ENCODE measurements around the gene BTG2.

The BTG2 gene

DNA sequence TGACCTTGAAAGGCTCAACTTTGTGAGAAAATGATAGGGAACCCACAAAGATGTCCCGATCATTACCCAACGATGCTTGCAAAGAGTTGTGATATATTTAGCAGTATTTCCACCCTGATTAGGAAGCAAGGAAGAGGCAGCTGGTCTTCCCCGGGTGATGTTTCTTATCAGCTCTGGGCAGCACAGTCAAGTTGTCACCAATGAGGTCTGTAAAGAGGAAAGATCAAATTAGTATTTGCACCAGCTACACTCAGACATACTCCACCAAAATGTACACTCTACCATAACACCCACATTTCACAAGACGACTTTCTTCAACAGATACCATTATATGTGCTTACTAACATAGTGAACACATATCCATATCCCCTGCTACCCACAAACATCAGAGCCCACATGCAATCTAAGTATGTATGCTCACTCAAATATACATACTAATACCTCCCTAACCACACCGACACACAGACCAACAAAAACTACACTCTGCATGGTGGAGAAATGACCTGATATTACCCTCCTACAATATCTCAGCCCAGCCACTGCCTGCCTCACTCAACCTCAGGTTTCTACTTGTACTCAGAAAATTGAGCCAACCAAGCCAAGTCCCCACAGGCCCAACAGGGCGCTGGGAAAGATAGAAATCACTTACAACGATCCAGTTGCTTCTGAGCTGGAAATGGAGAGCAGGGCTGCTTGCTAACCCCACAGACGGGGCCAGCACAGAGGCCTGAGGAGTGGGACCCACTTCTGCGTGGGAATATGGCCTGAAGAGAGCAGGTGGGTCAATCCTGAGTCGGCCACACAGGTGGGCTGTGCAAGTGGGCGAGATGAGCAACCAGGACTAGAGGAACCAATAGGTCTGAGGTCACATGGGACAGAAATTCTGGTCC is 4.6 kb upstream of the BTG2 start:
- no peak for DNase-seq (ENCODE audit: insufficient read length)
- FAIRE-seq = peak; percentile 78
- TF ChIP-seq POLR2A (IDR thresholded peaks at IDR 0.05; ENCODE audit: low read depth, low read length) = peak; percentile 32; the same call in 1 of the 2 replicates
- TF ChIP-seq TAF1 (IDR thresholded peaks at IDR 0.05; ENCODE audit: borderline replicate concordance, low read depth, low read length) = no peak

- no peak for DNase-seq (ENCODE audit: insufficient read length)
- FAIRE-seq = no peak
- TF ChIP-seq POLR2AphosphoS5 (IDR thresholded peaks at IDR 0.05; ENCODE audit: low read depth, low read length) = no peak
- no peak for TF ChIP-seq POLR2A (IDR thresholded peaks at IDR 0.05; ENCODE audit: low read depth, low read length)
- no peak for TF ChIP-seq TAF1 (IDR thresholded peaks at IDR 0.05; ENCODE audit: borderline replicate concordance, low read depth, low read length)
These were observed 4.0 kb upstream of the BTG2 start for GRCh38 chr1:203301331-203301668.

DNA sequence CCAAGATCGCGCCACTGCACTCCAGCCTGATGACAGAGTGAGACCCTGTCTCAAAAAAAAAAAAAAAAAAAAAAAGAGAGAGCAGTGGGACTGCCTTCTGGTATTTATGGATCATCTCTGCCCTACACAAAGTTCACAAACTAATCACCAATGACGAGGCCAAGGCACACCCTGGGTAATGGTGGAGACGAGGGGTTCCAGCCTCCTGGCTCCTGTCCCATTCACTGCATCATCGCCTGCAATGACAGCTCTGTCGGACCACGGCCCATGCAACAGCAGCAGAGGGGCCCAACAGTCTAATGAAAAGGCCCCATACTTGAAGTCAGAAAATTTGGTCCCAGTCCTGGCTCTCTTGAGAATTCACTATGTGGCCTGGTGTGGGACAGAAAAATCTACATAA is 2.9 kb upstream of the BTG2 start:
- TF ChIP-seq POLR2AphosphoS5 (IDR thresholded peaks at IDR 0.05; ENCODE audit: low read depth, low read length) = no peak
- no peak for TF ChIP-seq POLR2A (IDR thresholded peaks at IDR 0.05; ENCODE audit: low read depth, low read length)
- no peak for TF ChIP-seq TAF1 (IDR thresholded peaks at IDR 0.05; ENCODE audit: borderline replicate concordance, low read depth, low read length)
- FAIRE-seq (no peak), DNase-seq (ENCODE audit: insufficient read length) (no peak)

- FAIRE-seq = no peak
- TF ChIP-seq TAF1 (IDR thresholded peaks at IDR 0.05; ENCODE audit: borderline replicate concordance, low read depth, low read length) = no peak
- no peak for DNase-seq (ENCODE audit: insufficient read length)
These were observed 2.4 kb upstream of the BTG2 start for GRCh38 chr1:203302894-203303293.

DNA sequence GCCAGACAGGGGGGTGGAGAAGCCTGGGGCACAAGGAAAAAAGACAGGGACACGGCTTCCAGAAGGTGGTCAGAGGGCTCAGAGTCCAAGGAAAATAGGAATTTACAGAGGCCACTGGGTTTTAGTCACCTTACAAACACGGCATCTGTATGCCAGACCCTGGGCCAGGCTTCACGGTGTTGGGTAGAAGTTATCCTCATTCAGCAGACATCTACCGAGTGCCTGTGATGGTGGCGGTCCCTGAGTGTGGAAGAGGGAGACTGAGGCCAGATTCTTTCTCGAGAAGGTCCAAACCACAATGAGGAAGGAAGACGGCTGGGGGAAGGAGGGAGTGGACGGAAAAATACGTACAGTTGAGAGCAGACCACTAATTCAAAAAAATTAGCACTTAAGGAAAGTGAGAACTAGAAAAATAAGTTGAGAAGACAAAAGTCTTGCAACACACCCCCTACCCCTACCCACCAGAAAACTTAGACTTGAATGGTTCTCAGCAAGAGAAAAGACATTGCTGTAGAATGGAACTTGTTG is 864 bp upstream of the BTG2 start:
- DNase-seq (ENCODE audit: insufficient read length) = no peak
- 0 out of 2 replicates have a peak, but pooled peaks have one; percentile 7 for TF ChIP-seq POLR2AphosphoS5 (IDR thresholded peaks at IDR 0.05; ENCODE audit: low read depth, low read length)
- TF ChIP-seq TAF1 (IDR thresholded peaks at IDR 0.05; ENCODE audit: borderline replicate concordance, low read depth, low read length) = no peak
- FAIRE-seq = no peak

GRCh38 chr1:203305809-203306088 is 430 bp downstream of the BTG2 start:
- no peak for TF ChIP-seq POLR2A (IDR thresholded peaks at IDR 0.05; ENCODE audit: low read depth, low read length)
- TF ChIP-seq POLR2AphosphoS5 (IDR thresholded peaks at IDR 0.05; ENCODE audit: low read depth, low read length) = no peak; the same call in 1 of the 2 replicates
- TF ChIP-seq TAF1 (IDR thresholded peaks at IDR 0.05; ENCODE audit: borderline replicate concordance, low read depth, low read length) = no peak
- FAIRE-seq (no peak), DNase-seq (ENCODE audit: insufficient read length) (no peak)

GRCh38 chr1:203306089-203306964 is 1.0 kb downstream of the BTG2 start:
- no peak for DNase-seq (ENCODE audit: insufficient read length)
- no peak for TF ChIP-seq POLR2A (IDR thresholded peaks at IDR 0.05; ENCODE audit: low read depth, low read length)
- peak; percentile 53; the same call in 1 of the 2 replicates for TF ChIP-seq POLR2AphosphoS5 (IDR thresholded peaks at IDR 0.05; ENCODE audit: low read depth, low read length)
- no peak for FAIRE-seq

DNA sequence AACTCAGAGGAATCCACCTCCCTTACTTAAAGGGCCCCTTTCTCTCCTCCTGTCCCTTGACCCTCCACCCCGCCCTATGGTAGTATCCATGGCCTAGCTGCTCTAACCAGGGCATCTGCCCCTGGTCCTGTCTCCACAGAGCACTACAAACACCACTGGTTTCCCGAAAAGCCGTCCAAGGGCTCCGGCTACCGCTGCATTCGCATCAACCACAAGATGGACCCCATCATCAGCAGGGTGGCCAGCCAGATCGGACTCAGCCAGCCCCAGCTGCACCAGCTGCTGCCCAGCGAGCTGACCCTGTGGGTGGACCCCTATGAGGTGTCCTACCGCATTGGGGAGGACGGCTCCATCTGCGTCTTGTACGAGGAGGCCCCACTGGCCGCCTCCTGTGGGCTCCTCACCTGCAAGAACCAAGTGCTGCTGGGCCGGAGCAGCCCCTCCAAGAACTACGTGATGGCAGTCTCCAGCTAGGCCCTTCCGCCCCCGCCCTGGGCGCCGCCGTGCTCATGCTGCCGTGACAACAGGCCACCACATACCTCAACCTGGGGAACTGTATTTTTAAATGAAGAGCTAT is 1.7 kb downstream of the BTG2 start:
- DNase-seq (ENCODE audit: insufficient read length) = no peak
- TF ChIP-seq POLR2A (IDR thresholded peaks at IDR 0.05; ENCODE audit: low read depth, low read length) = peak; percentile 62; the same call in 1 of the 2 replicates
- no peak for TF ChIP-seq TAF1 (IDR thresholded peaks at IDR 0.05; ENCODE audit: borderline replicate concordance, low read depth, low read length)
- 0 out of 2 replicates have a peak, but pooled peaks have one; percentile 7 for TF ChIP-seq POLR2AphosphoS5 (IDR thresholded peaks at IDR 0.05; ENCODE audit: low read depth, low read length)
- no peak for FAIRE-seq

DNA sequence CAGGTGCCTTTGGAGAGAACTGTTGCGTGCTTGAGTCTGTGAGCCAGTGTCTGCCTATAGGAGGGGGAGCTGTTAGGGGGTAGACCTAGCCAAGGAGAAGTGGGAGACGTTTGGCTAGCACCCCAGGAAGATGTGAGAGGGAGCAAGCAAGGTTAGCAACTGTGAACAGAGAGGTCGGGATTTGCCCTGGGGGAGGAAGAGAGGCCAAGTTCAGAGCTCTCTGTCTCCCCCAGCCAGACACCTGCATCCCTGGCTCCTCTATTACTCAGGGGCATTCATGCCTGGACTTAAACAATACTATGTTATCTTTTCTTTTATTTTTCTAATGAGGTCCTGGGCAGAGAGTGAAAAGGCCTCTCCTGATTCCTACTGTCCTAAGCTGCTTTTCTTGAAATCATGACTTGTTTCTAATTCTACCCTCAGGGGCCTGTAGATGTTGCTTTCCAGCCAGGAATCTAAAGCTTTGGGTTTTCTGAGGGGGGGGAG is 2.4 kb downstream of the BTG2 start:
- TF ChIP-seq TAF1 (IDR thresholded peaks at IDR 0.05; ENCODE audit: borderline replicate concordance, low read depth, low read length) (no peak), POLR2A (IDR thresholded peaks at IDR 0.05; ENCODE audit: low read depth, low read length) (no peak), POLR2AphosphoS5 (IDR thresholded peaks at IDR 0.05; ENCODE audit: low read depth, low read length) (no peak)
- DNase-seq (ENCODE audit: insufficient read length) (no peak), FAIRE-seq (no peak)

DNA sequence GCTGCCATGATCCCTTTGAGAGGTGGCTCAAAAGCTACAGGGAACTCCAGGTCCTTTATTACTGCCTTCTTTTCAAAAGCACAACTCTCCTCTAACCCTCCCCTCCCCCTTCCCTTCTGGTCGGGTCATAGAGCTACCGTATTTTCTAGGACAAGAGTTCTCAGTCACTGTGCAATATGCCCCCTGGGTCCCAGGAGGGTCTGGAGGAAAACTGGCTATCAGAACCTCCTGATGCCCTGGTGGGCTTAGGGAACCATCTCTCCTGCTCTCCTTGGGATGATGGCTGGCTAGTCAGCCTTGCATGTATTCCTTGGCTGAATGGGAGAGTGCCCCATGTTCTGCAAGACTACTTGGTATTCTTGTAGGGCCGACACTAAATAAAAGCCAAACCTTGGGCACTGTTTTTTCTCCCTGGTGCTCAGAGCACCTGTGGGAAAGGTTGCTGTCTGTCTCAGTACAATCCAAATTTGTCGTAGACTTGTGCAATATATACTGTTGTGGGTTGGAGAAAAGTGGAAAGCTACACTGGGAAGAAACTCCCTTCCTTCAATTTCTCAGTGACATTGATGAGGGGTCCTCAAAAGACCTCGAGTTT is 3.1 kb downstream of the BTG2 start:
- TF ChIP-seq POLR2A (IDR thresholded peaks at IDR 0.05; ENCODE audit: low read depth, low read length) (peak; percentile 15; the same call in 1 of the 2 replicates), TAF1 (IDR thresholded peaks at IDR 0.05; ENCODE audit: borderline replicate concordance, low read depth, low read length) (no peak), POLR2AphosphoS5 (IDR thresholded peaks at IDR 0.05; ENCODE audit: low read depth, low read length) (peak; percentile 20; the same call in 1 of the 2 replicates)
- DNase-seq (ENCODE audit: insufficient read length) (no peak), FAIRE-seq (no peak)

DNA sequence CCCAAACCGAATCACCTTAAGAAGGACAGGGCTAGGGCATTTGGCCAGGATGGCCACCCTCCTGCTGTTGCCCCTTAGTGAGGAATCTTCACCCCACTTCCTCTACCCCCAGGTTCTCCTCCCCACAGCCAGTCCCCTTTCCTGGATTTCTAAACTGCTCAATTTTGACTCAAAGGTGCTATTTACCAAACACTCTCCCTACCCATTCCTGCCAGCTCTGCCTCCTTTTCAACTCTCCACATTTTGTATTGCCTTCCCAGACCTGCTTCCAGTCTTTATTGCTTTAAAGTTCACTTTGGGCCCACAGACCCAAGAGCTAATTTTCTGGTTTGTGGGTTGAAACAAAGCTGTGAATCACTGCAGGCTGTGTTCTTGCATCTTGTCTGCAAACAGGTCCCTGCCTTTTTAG is 3.6 kb downstream of the BTG2 start:
- TF ChIP-seq POLR2A (IDR thresholded peaks at IDR 0.05; ENCODE audit: low read depth, low read length) = no peak; the same call in 1 of the 2 replicates
- TF ChIP-seq POLR2AphosphoS5 (IDR thresholded peaks at IDR 0.05; ENCODE audit: low read depth, low read length) = no peak
- no peak for TF ChIP-seq TAF1 (IDR thresholded peaks at IDR 0.05; ENCODE audit: borderline replicate concordance, low read depth, low read length)
- FAIRE-seq = no peak
- DNase-seq (ENCODE audit: insufficient read length) = no peak

Data from GM12892 (cell line).